SK-N-MC (cell line): Measurements from ENCODE around the gene DPP8.
"Not testable (repeated sequence)": the region's sequence is repeated elsewhere in the genome, so short reads cannot be mapped to it uniquely, and the experiment has no call there.

Source experiments
- DNase-seq: peaks from one replicate; pipeline ENCODE4 v3.0.0-alpha.2; 2011; ENCODE audit warnings: low read depth, low spot score
- H3K27ac ChIP-seq: fragments of 200-600 bp; sonication (generic); 2 replicates; pipeline ENCODE4 v1.5.1; 2016; ENCODE audit warnings: mixed run types
- H3K36me3 ChIP-seq: fragments of 200-600 bp; sonication (generic); 2 replicates; pipeline ENCODE4 v1.6.1; 2017; ENCODE audit warnings: antibody characterized with exemption, low read length, mixed read lengths; ENCODE audit not compliant: insufficient read depth
- H3K4me3 ChIP-seq: fragments of 200-600 bp; sonication (generic); 2 replicates; pipeline ENCODE4 v1.5.1; 2016
- H3K9ac ChIP-seq: fragments of 200-600 bp; sonication (generic); 2 replicates; pipeline ENCODE4 v1.8.0; 2017; ENCODE audit warnings: mixed run types, mixed read lengths; ENCODE audit not compliant: insufficient read length
- H3K9me3 ChIP-seq: fragments of 200-600 bp; sonication (generic); 2 replicates; pipeline ENCODE4 v1.6.1; 2017; ENCODE audit warnings: low read depth, mild to moderate bottlenecking, antibody characterized with exemption, low read length, moderate library complexity, mixed read lengths
- EZH2 ChIP-seq: fragments of 200-600 bp; sonication (generic); IDR thresholded peaks from one replicate; pipeline ENCODE4 v1.6.1; 2017; ENCODE audit warnings: antibody characterized with exemption
- FOXP2 ChIP-seq: optimal IDR thresholded peaks from 2 replicates; pipeline ENCODE3; 2011; ENCODE audit warnings: mild to moderate bottlenecking, moderate library complexity; ENCODE audit not compliant: insufficient read depth; ENCODE audit errors: extremely low read length, control extremely low read depth
- POLR2AphosphoS5 ChIP-seq: IDR thresholded peaks from 2 replicates; pipeline ENCODE4 v1.6.1; 2012; ENCODE audit warnings: mild to moderate bottlenecking, low read depth, low read length, borderline replicate concordance

The DPP8 gene

DNA sequence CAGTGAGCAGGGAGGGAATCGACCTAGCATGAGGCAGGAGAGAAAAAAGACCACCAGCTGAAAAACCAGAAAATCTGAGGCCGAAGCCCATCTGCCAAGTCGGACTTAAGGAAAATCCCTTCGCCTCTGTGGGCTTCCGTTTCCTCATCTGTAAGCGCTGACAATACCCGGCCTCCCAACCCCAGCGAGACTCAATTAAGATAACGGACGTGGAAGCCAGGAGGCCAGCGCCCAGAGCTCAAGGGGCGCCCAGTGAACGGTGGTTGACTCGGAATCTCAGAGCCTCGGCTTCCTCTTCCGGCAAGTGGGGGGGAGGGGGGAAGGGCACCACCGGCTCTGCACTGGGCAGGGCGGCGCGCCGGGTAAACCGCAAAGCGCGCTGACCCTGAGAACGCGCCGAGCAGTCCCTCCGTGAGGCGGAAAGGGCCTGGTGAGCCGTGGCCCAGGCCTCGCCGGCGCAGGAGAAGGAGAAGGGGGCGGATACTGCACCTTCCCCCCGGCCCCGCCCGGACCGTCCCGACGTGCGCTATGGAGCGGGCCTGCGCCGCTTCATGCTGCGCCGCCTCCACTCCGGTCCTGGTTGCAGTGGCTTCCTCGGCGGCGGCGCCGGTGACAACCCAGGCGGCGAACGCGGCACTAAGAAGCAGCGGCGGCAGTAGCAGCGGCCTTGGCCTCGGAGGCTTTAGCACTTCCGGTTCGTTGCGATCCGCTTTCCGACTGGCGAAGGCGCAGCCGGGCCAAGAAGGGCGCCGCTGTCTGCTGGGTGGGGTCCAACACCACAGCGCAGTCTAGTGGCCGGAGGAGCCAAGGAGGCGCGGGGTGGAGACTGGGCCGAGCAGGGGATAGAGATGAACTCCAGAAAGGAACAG is at the start of gene DPP8:
Gene DPP8 (minus strand): TSS at position 693 of the 869 bp plus-strand sequence. CDS start 5,136 bp downstream, outside the sequence.
- Histone ChIP-seq H3K9me3 (no peaks in the 10 kb centered on the region), H3K27ac (peak within 1 kb of the TSS; percentile 67; the same call in 1 of the 2 replicates), H3K9ac (peak within 1 kb of the TSS; percentile 83), H3K36me3 (peaks cover 17% of the 10 kb centered on the region), H3K4me3 (peak within 1 kb of the TSS; percentile 99)
- no peak for TF ChIP-seq EZH2
- peak; percentile 86 for TF ChIP-seq POLR2AphosphoS5
- peak; percentile 62 for TF ChIP-seq FOXP2
- DNase-seq: peak; percentile 73

DNA sequence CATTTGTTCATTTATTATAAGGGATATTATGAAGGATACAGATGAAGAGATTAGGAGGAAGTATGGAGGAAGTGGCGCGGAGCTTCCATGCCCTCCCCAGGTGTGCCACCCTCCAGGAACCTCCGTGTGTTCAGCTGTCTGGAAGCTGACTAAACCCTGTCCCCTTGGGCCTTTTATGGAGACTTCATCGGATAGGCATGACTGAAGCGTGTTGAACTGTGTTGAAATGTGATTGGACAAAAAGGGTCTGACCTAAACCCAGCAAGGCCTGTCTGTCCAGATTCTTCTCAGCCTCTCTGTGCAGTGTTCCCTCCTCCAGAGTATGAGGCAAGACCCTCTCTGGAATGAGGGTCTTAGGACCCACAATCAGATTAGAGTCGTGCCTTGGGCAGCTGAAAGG is 44.4 kb upstream of the DPP8 start:
- H3K27ac ChIP-seq: no peak overlapping the region
- H3K9me3 ChIP-seq: no peaks in the 10 kb centered on the region
- no peak overlapping the region for H3K9ac ChIP-seq
- TF ChIP-seq EZH2 (no peak), POLR2AphosphoS5 (no peak), FOXP2 (no peak)
- H3K36me3 ChIP-seq: peaks cover 96% of the 10 kb centered on the region
- no peak for DNase-seq
- no peak overlapping the region for H3K4me3 ChIP-seq

DNA sequence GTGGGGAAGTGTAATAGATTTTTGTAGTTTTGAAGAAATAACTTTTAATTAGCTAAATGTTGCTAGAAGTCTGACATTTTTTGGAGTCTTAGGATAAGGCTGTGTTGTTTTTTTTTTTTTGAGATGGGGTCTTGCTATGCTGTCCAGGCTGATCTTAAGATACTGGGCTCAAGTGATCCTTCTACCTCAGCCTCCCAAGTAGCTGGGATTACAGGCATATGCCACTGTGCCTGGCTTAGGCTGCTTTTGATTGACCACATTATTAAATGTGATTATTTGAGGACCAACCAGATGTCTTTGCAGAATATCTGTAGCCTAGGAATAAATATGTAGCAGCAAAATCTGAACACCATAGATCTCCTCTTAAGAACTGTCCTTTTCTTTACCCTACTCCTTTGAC is 42.5 kb upstream of the DPP8 start:
- no peak for TF ChIP-seq FOXP2
- TF ChIP-seq POLR2AphosphoS5: no peak
- TF ChIP-seq EZH2: no peak
- Histone ChIP-seq H3K9me3 (no peaks in the 10 kb centered on the region), H3K4me3 (no peak overlapping the region), H3K27ac (no peak overlapping the region), H3K9ac (no peak overlapping the region), H3K36me3 (peaks cover 95% of the 10 kb centered on the region)
- DNase-seq: no peak

DNA sequence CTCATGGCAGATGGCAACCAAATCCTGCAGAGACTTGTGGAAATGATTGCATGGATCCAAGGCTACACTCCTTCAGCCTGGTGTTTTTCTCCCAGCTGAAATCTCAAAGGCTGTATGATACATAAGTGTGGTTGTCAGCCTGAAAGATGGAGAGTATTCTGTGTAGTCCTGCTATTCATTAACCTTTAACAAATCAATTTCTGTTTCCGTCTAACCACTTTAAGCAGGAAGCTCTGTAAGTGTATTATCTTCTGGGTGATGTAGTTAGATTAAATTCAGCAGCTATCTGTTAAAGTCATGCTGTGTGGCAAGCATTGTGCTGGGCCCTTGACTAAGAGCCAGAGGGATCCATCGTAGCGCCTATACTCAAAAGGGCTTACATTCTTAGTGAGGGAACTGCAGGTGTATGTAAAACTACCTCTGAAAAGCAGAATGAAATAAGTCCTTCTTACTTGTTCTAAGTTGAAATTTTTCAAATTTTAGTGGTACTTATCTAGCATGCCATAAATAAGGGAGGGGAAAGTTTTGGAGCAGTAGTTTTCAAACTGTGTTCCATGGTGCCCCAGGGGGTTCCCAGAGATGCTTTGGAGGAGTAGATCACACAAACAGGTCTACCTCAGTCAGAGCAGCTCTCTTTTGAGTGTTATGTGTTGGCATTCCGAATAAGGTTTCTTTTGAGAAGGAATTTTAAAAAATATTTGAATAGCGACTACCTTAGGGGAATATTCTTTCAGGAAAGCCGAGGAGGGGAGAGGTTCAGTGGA is 41.7 kb upstream of the DPP8 start:
- Histone ChIP-seq H3K9ac (no peak overlapping the region), H3K36me3 (peaks cover 89% of the 10 kb centered on the region), H3K9me3 (no peaks in the 10 kb centered on the region), H3K27ac (no peak overlapping the region), H3K4me3 (no peak overlapping the region)
- no peak for DNase-seq
- TF ChIP-seq EZH2 (no peak), FOXP2 (no peak), POLR2AphosphoS5 (no peak)

DNA sequence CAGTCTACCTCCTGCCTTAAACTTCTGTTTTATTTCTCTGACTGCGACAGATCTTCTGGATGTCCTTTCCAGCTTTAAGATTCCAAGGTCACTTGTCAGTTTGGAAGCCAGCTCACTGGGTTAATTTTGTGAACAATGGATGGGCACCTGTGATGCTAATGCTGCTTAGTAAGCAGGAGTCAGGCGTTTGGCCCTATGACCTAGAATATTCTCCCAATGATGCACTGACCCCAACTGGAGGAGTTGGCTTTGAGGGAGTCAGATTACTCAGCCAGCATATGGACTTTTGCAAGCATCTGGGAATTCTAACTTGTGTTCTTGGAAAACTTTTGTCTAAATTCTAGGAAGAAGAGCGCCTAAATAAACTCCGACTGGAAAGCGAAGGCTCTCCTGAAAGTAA is 40.8 kb upstream of the DPP8 start:
- Histone ChIP-seq H3K9ac (no peak overlapping the region), H3K9me3 (no peaks in the 10 kb centered on the region), H3K4me3 (no peak overlapping the region), H3K36me3 (peaks cover 89% of the 10 kb centered on the region), H3K27ac (no peak overlapping the region)
- TF ChIP-seq EZH2 (no peak), FOXP2 (no peak)
- no peak for DNase-seq

DNA sequence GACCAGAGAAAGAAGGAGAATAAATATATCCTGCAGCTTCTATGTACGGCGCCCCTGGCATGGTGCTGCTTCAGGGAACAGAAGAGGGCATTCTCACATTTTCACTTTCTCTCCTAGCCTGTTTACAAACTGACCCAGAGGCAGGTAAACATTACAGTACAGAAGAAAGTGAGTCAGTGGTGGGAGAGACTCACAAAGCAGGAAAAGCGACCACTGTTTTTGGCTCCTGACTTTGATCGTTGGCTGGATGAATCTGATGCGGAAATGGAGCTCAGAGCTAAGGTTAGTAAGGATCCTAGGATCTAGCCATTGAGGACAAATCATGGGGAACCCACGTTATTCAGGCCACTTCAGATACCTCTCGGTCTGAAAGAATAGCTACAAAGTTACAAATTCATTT is 39.1 kb upstream of the DPP8 start:
- no peak for DNase-seq
- Histone ChIP-seq H3K27ac (no peak overlapping the region), H3K4me3 (no peak overlapping the region), H3K9ac (no peak overlapping the region), H3K9me3 (no peaks in the 10 kb centered on the region), H3K36me3 (peaks cover 79% of the 10 kb centered on the region)
- TF ChIP-seq POLR2AphosphoS5: no peak
- TF ChIP-seq EZH2: no peak
- no peak for TF ChIP-seq FOXP2

DNA sequence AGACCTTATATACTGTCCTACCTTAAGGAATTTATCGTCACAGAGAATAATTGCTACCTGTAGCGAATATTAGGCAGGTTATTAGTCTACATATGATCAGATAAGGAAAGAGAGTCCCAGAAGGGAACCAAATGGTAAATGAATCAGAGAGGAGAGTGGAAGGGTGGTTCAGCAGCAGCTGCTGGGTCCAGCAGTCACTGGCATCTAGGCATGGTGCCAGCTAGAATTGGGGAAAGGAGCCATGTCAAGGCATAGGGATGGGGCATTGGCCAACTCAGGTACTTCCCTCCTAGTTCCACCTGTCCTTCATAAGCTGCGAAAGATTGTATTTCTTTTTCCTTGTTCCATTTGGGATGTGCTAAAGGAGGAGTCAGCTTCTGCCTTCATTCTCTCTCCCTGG is 36.2 kb upstream of the DPP8 start:
- H3K27ac ChIP-seq: no peak overlapping the region
- peaks cover 50% of the 10 kb centered on the region for H3K36me3 ChIP-seq
- no peaks in the 10 kb centered on the region for H3K9me3 ChIP-seq
- no peak overlapping the region for H3K9ac ChIP-seq
- no peak for DNase-seq
- TF ChIP-seq EZH2: no peak
- no peak overlapping the region for H3K4me3 ChIP-seq

DNA sequence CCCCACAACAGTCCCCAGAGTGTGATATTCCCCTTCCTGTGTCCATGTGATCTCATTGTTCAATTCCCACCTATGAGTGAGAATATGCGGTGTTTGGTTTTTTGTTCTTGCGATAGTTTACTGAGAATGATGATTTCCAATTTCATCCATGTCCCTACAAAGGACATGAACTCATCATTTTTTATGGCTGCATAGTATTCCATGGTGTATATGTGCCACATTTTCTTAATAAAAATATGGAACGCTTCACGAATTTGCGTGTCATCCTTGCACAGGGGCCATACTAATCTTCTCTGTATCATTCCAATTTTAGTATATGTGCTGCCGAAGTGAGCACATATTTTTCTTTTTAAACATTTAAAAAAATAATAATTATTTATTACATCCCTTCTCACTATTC is 35.4 kb upstream of the DPP8 start:
- H3K27ac ChIP-seq, H3K4me3 ChIP-seq, DNase-seq, H3K9me3 ChIP-seq, H3K9ac ChIP-seq: not testable (repeated sequence)
- peaks cover 42% of the 10 kb centered on the region for H3K36me3 ChIP-seq
